Nephron progenitor cell (in vitro differentiated cells): ENCODE measurements around the gene GPRC5D.

Experiments used
- DNase-seq: peaks from one replicate; pipeline ENCODE4 v3.0.0; 2021
- H3K27ac Mint-ChIP-seq: 2 replicates; pipeline ENCODE4 v1.8.0; 2021; ENCODE audit warnings: mild to moderate bottlenecking, moderate library complexity, mixed read lengths
- H3K27me3 Mint-ChIP-seq: 2 replicates; pipeline ENCODE4 v1.8.0; 2021; ENCODE audit warnings: mild to moderate bottlenecking, low read depth, mixed read lengths; ENCODE audit not compliant: poor library complexity
- H3K36me3 Mint-ChIP-seq: 2 replicates; pipeline ENCODE4 v1.8.0; 2021; ENCODE audit warnings: low read depth, mixed read lengths
- H3K4me1 Mint-ChIP-seq: 2 replicates; pipeline ENCODE4 v1.8.0; 2021; ENCODE audit warnings: mixed read lengths
- H3K4me3 Mint-ChIP-seq: 2 replicates; pipeline ENCODE4 v1.8.0; 2021; ENCODE audit warnings: mild to moderate bottlenecking, moderate library complexity, mixed read lengths
- H3K9me3 Mint-ChIP-seq: 2 replicates; pipeline ENCODE4 v1.8.0; 2021; ENCODE audit warnings: mild to moderate bottlenecking, moderate library complexity, mixed read lengths
- CTCF ChIP-seq: fragments of 200-600 bp; sonication (generic); IDR thresholded peaks from 2 replicates; pipeline ENCODE4 v1.5.0; 2021; ENCODE audit warnings: antibody characterized with exemption

The GPRC5D gene

DNA sequence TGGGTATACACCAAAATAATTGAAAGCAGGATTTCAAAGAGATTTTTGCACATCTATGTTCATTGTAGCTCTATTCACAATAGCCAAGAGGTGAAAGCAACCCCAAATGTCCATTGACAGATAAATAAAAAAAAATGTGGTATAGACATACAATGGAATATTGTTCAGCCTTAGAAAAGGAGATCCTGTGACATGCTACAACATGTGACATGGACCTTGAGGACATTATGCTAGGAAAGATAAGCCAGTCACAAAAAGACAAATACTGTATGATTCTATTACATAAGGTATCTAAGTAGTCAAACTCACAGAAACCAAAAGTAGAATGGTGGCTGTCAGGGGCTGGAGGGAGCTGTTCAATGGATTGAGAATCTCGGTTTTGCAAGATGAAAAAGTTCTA is 12.1 kb downstream of the GPRC5D start:
- no peaks in the 10 kb centered on the region for H3K9me3 Mint-ChIP-seq
- peaks cover 7% of the 10 kb centered on the region for H3K4me1 Mint-ChIP-seq
- no peak for TF ChIP-seq CTCF
- H3K27ac Mint-ChIP-seq = no peak overlapping the region
- no peaks in the 10 kb centered on the region for H3K36me3 Mint-ChIP-seq
- no peak overlapping the region for H3K4me3 Mint-ChIP-seq
- H3K27me3 Mint-ChIP-seq = peaks cover 8% of the 10 kb centered on the region
- DNase-seq = no peak

DNA sequence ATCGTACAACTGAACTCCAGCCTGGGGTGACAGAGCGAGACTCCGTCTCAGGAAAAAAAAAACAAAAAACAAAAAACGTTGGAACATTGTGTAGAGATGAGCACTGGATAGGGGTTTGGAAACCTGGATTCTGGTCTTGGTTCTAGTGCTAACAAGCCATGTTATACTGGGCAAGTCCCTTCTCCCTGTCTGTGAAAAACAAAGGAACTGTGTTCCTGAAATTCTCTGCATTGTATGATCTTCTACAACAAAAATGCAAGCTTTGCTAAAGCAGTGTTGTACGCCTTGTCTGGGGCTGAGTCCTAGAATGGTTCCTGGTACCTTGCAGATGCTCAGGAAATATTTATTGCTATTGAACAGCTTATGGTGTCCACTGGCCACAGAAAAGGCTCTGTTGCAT is 13.4 kb downstream of the GPRC5D start:
- no peak overlapping the region for H3K27ac Mint-ChIP-seq
- H3K27me3 Mint-ChIP-seq = peaks cover 3% of the 10 kb centered on the region
- peaks cover 19% of the 10 kb centered on the region for H3K4me1 Mint-ChIP-seq
- no peaks in the 10 kb centered on the region for H3K36me3 Mint-ChIP-seq
- H3K9me3 Mint-ChIP-seq = no peaks in the 10 kb centered on the region
- no peak for DNase-seq
- H3K4me3 Mint-ChIP-seq = no peak overlapping the region
- no peak for TF ChIP-seq CTCF

DNA sequence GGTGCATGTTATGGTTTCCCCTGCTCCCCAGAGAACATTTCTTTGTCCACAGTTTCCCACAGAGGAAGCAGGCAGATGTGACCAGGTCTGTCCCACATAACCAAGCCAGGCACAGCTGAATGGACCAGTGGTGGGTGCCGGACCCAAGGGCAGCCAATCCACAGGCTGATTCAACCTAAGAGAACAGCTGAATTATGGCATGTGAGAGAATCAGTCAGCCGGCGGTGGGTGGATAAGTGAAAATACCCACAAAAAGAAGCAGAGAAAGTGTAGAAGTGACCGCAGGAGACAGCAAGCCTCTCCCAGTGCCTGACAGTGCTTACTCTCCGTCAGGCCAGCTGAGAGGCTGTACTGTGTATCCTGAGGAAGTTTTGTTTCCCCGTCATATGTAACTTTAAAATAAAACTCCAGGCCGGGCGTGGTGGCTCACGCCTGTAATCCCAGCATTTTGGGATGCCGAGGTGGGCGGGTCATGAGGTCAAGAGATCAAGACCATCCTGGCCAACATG is 14.9 kb downstream of the GPRC5D start:
- Mint-ChIP-seq H3K4me3 (no peak overlapping the region), H3K27me3 (peaks cover 3% of the 10 kb centered on the region), H3K4me1 (peaks cover 20% of the 10 kb centered on the region), H3K27ac (no peak overlapping the region), H3K9me3 (no peaks in the 10 kb centered on the region), H3K36me3 (no peaks in the 10 kb centered on the region)
- DNase-seq = no peak
- no peak for TF ChIP-seq CTCF

DNA sequence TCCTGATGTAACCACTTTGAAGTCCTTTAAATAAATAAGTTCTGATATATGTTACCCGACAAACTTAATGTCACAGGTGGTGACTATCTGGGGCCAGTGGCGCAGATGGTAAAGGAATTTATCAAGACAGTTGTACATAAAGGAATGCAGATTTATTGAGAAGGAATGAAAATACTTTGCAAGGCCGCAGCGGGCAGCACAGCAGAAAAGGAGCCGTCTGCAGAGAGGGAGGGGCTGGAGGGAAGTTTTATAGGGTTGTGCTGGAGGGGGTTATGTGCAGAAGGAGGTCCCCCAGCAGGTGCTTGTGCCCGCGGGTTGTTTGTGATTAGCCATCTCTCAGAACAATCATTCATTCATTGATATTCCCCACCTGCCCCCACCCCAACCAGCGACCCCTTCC is 17.4 kb downstream of the GPRC5D start:
- TF ChIP-seq CTCF = no peak
- H3K4me1 Mint-ChIP-seq = peaks cover 20% of the 10 kb centered on the region
- DNase-seq = no peak
- H3K4me3 Mint-ChIP-seq = no peak overlapping the region
- no peak overlapping the region for H3K27ac Mint-ChIP-seq
- H3K9me3 Mint-ChIP-seq = peaks cover 12% of the 10 kb centered on the region
- peaks cover 6% of the 10 kb centered on the region for H3K36me3 Mint-ChIP-seq
- peaks cover 3% of the 10 kb centered on the region for H3K27me3 Mint-ChIP-seq

DNA sequence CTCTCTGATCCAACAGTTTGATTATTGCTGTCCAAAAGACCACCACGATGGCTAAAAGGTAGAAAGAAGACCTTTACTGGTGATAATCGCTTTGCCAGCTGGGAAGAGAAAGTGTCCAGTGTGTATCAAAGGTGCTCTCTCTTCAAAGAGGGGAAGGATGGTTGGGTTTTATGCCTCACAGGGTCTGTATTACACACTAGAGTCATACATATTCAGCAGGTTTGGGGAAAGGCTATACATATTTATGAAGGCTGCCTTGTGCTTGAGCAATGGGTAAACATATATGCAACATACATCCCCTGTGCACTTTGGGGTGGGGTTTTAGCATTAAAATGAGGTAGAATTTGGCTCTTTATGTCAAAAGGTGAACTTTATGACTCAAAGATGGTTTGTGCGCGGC is 18.2 kb downstream of the GPRC5D start:
- H3K4me3 Mint-ChIP-seq = no peak overlapping the region
- H3K4me1 Mint-ChIP-seq = peaks cover 13% of the 10 kb centered on the region
- H3K27me3 Mint-ChIP-seq = peaks cover 3% of the 10 kb centered on the region
- peaks cover 6% of the 10 kb centered on the region for H3K36me3 Mint-ChIP-seq
- H3K9me3 Mint-ChIP-seq = peaks cover 12% of the 10 kb centered on the region
- DNase-seq = no peak
- no peak overlapping the region for H3K27ac Mint-ChIP-seq
- no peak for TF ChIP-seq CTCF

DNA sequence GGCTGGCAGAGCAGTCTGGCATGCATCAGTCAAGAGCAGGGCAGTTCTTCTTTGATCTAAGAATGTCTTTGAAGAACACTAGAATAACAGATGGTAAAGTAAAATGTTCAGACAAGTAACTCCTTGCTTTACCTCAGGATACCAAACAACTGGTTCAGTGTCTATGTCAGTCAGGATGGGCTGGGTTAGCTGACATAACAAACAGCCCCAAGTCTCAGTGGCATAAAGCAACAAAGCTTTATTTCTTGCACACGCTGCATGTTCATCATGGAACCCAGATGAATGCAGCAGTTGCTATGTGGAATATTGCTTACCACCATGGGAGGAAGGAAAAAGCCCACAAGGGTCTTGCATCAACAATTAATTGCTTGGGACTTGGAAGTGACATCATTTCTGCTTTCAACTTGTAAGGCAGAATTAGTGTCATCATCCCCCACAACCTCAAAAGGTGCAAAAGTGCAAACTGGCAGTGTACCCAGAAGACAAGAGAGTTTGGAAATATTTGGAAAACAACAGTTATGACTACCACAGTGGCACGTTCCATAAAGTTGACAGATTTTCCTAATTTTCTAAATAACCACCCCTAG is 21.2 kb downstream of the GPRC5D start:
- Mint-ChIP-seq H3K27me3 (no peaks in the 10 kb centered on the region), H3K27ac (no peak overlapping the region)

More for the DNA sequence above, 21.2 kb downstream of the GPRC5D start:
- H3K4me1 Mint-ChIP-seq = peaks cover 13% of the 10 kb centered on the region
- H3K36me3 Mint-ChIP-seq = peaks cover 6% of the 10 kb centered on the region
- no peak for DNase-seq
- TF ChIP-seq CTCF = no peak
- no peak overlapping the region for H3K4me3 Mint-ChIP-seq
- peaks cover 25% of the 10 kb centered on the region for H3K9me3 Mint-ChIP-seq
